ENCODE results near the gene PRKCE. TPM values are rescaled to one million over a fixed set of nuclear protein-coding genes. Genes with fewer than 3 reads are reported as not detected.

The PRKCE gene
- total and polyA plus RNA-seq, 2 of the 8 experiments (the other 6 are each of a cell fraction or from before 2014, with no cell fraction given): 0.54 to 2.1 TPM

DNA sequence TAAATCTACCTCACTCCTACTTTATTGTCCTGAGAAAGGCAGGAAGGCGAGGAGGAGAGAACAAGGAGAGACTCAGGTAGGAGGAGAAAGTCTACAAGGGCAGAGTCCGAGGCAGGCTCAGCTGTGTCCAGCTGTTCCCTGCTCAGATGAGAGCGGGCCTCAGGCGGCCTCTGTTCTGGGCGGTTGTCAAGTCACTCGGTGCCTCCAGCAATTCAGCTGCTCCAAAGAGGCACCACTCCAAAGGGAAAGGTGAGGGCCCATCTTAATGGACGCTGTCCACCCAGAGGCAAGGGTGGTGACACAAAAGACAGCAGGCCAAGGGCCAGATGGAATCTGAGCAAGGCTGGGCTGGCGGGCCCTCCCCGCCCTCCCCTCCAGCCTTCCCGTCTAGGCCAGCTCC lies 544.3 kb downstream of the PRKCE start:
- no peak overlapping the region for H3K14ac ChIP-seq (ENCODE audit: insufficient read length)
- H3K79me2 ChIP-seq (ENCODE audit: control insufficient read depth in 1 of 2, insufficient read depth in 2 of 2, low read length in 2 of 2): no peaks in the 10 kb centered on the region
- no peak overlapping the region for H4K8ac ChIP-seq (ENCODE audit: extremely low read depth, insufficient read depth, low read length)
- no peak overlapping the region for H2BK120ac ChIP-seq (replicated peaks; ENCODE audit: low read depth, low read length)
- no peak overlapping the region for H2AFZ ChIP-seq (ENCODE audit: low read length)
- H3K23me2 ChIP-seq (ENCODE audit: low read depth, low read length): no peaks in the 10 kb centered on the region
- H3K18ac ChIP-seq (ENCODE audit: extremely low read depth, low read length): no peak overlapping the region
- H2BK5ac ChIP-seq (ENCODE audit: low read depth, low read length): no peak overlapping the region
- DNase-seq (ENCODE audit: low read depth in 1 of 2, low spot score in 2 of 2): no peak
- no peak overlapping the region for H2BK20ac ChIP-seq (ENCODE audit: low read length)
- ChIA-PET CTCF (ENCODE audit: partially characterized antibody) (interaction anchor here (0.6 to 2.2 kb wide), 2 partner anchors 10 to 12 kb away, joined by 3 to 10 read pairs; no protein-coding TSS in a partner anchor), POLR2A (ENCODE audit: partially characterized antibody) (no interaction called here)
- WGBS, 2 experiments (ENCODE audit: extremely low coverage in 1 of 2, insufficient coverage in 1 of 2, insufficient read length in 1 of 2, insufficient replicate concordance in 2 of 2, low coverage in 1 of 2, low lambda C conversion rate in 2 of 2, missing lambda C conversion rate in 1 of 2): 94% methylated on average over 8 of the region's 10 CpGs; no CpG with 5 or more reads in 1 of the 2 experiments
- H3K4me2 ChIP-seq (ENCODE audit: insufficient read depth in 1 of 2, low read depth in 2 of 2, low read length in 2 of 2): no peak overlapping the region
- no peaks in the 10 kb centered on the region for H3K36me3 ChIP-seq (ENCODE audit: control insufficient read depth in 2 of 4, insufficient read depth in 4 of 4, low read length in 3 of 4)
- H3K4me3 ChIP-seq (ENCODE audit: extremely low read depth in 1 of 4, insufficient read depth in 2 of 4, low read depth in 3 of 4, low read length in 4 of 4): no peak overlapping the region
- H4K5ac ChIP-seq (ENCODE audit: insufficient read length, low read depth, low read length): no peak overlapping the region
- no peaks in the 10 kb centered on the region; a peak in 2 of 7 replicates for H3K4me1 ChIP-seq (replicated peaks in 1 of 4; ENCODE audit: control insufficient read depth in 3 of 4, insufficient read depth in 4 of 4, low read length in 3 of 4)
- no peak overlapping the region for H3K23ac ChIP-seq (ENCODE audit: insufficient read length)
- no peak overlapping the region for H2BK15ac ChIP-seq (ENCODE audit: low read length)
- H2AK5ac ChIP-seq (ENCODE audit: low read depth, low read length): no peak overlapping the region
- H3K4ac ChIP-seq (replicated peaks; ENCODE audit: insufficient read length, low read depth, low read length): no peak overlapping the region
- no peak for FAIRE-seq
- no peaks in the 10 kb centered on the region for H3K27me3 ChIP-seq (replicated peaks in 1 of 4; ENCODE audit: control insufficient read depth in 3 of 4, extremely low read depth in 1 of 4, insufficient read depth in 3 of 4, low read length in 3 of 4)
- H2BK12ac ChIP-seq (ENCODE audit: low read depth, low read length): no peak overlapping the region
- H3K56ac ChIP-seq (replicated peaks; ENCODE audit: insufficient read length, low read depth, low read length): no peak overlapping the region
- H4K91ac ChIP-seq (replicated peaks; ENCODE audit: insufficient read length, low read length): no peak overlapping the region
- no peak overlapping the region; a peak in 1 of 7 replicates for H3K9ac ChIP-seq (replicated peaks in 1 of 4; ENCODE audit: extremely low read depth in 1 of 4, low read depth in 3 of 4, low read length in 3 of 4)
- no peak overlapping the region for H3K27ac ChIP-seq (ENCODE audit: low read depth, low read length)
- H4K20me1 ChIP-seq (replicated peaks in 1 of 2; ENCODE audit: control insufficient read depth in 1 of 2, insufficient read depth in 2 of 2, low read length in 2 of 2): no peaks in the 10 kb centered on the region
- no peaks in the 10 kb centered on the region for H3K9me3 ChIP-seq (ENCODE audit: insufficient read depth in 2 of 2, low read depth in 1 of 2, low read length in 1 of 2)
- H3K79me1 ChIP-seq (ENCODE audit: low read depth, low read length): no peaks in the 10 kb centered on the region
- TF ChIP-seq CTBP2 (IDR thresholded peaks at IDR 0.05; ENCODE audit: borderline replicate concordance, insufficient read depth, insufficient read length, low read length): no peak
- TF ChIP-seq USF2 (IDR thresholded peaks at IDR 0.05; ENCODE audit: low read length): no peak
- no peak for TF ChIP-seq NANOG (IDR thresholded peaks at IDR 0.05; ENCODE audit: insufficient read depth, low read depth, low read length, poor library complexity, severe bottlenecking)
- no peak for TF ChIP-seq RBBP5 (IDR thresholded peaks at IDR 0.05; ENCODE audit: borderline replicate concordance, low read depth, low read length)
- TF ChIP-seq CBX8 (IDR thresholded peaks at IDR 0.05; ENCODE audit: borderline replicate concordance, low read depth, low read length): no peak
- TF ChIP-seq KDM4A (IDR thresholded peaks at IDR 0.05; ENCODE audit: low read depth, low read length, severe bottlenecking): no peak
- TF ChIP-seq SRF (IDR thresholded peaks at IDR 0.05; ENCODE audit: low read depth, low read length): no peak
- TF ChIP-seq EP300 (IDR thresholded peaks at IDR 0.05; ENCODE audit: borderline replicate concordance in 1 of 2, low read depth in 2 of 2, low read length in 2 of 2): no peak
- TF ChIP-seq ATF3 (IDR thresholded peaks at IDR 0.05; ENCODE audit: insufficient read depth, low read depth, low read length): no peak
- TF ChIP-seq POLR2A (IDR thresholded peaks at IDR 0.05; ENCODE audit: control extremely low read depth in 1 of 2, low read depth in 2 of 2, low read length in 2 of 2): no peak
- no peak for TF ChIP-seq SIX5 (IDR thresholded peaks at IDR 0.05; ENCODE audit: low read depth, low read length)
- TF ChIP-seq RAD21 (IDR thresholded peaks at IDR 0.05 in 1 of 2, conservative IDR thresholded peaks at IDR 0.05 in 1 of 2; ENCODE audit: low read depth in 2 of 2, low read length in 2 of 2): no peak
